K562 (cell line): ENCODE results near the gene CLEC4E.

Source experiments
- ATF7 ChIP-seq: fragments of 450-650 bp; IDR thresholded peaks from 2 replicates; pipeline ENCODE4 v1.7.1; 2014; ENCODE audit warnings: mild to moderate bottlenecking, moderate library complexity
- CAMTA2 ChIP-seq: fragments of 250-450 bp; sonication (Bioruptor Pico); conservative IDR thresholded peaks from 2 replicates; pipeline ENCODE4 v1.5.1; 2022
- IRF2 ChIP-seq: sonication (generic); formaldehyde crosslinking; IDR thresholded peaks from 2 replicates; pipeline ENCODE4 v1.8.1; 2022; ENCODE audit warnings: mild to moderate bottlenecking, missing genetic modification reagents
- KAT7 ChIP-seq: sonication (generic); formaldehyde crosslinking; IDR thresholded peaks from 2 replicates; pipeline ENCODE4 v1.8.0; 2022; ENCODE audit warnings: missing genetic modification reagents, mild to moderate bottlenecking, borderline replicate concordance
- KLF13 ChIP-seq: fragments of 450-650 bp; IDR thresholded peaks from 2 replicates; pipeline ENCODE4 v1.6.1; 2016; ENCODE audit warnings: missing genetic modification characterization, low read depth, mild to moderate bottlenecking, missing compliant biosample characterization, moderate library complexity, borderline replicate concordance
- MYC ChIP-seq, 2 experiments: fragments of 250-450 bp in 1 of 2; sonication (Bioruptor Pico) in 1 of 2; IDR thresholded peaks; 2 replicates each; pipeline versions ENCODE4 v1.5.1 to v1.6.1; 2012 to 2021; ENCODE audit warnings: low read depth in 2 of 2, borderline replicate concordance in 1 of 2, improper control_type of control experiment in 1 of 2, low read length in 1 of 2, mild to moderate bottlenecking in 1 of 2, moderate library complexity in 1 of 2
- NFIC ChIP-seq: fragments of 450-650 bp; IDR thresholded peaks from 2 replicates; pipeline ENCODE4 v1.6.1; 2017; ENCODE audit warnings: mild to moderate bottlenecking, inconsistent platforms
- POLR2A ChIP-seq: fragments of 450-650 bp; conservative IDR thresholded peaks from 2 replicates; pipeline ENCODE4 v1.6.1; 2016
- ZFX ChIP-seq: sonication (generic); formaldehyde crosslinking; IDR thresholded peaks from 2 replicates; pipeline ENCODE4 v1.8.0; 2022; ENCODE audit warnings: mild to moderate bottlenecking, missing genetic modification reagents, moderate library complexity
- ZMIZ1 ChIP-seq, 2 experiments: fragments of 150-350 bp in 1 of 2; IDR thresholded peaks; 2 replicates each; pipeline ENCODE4 v1.6.1; 2012 to 2016; ENCODE audit warnings: low read depth in 2 of 2, low read length in 2 of 2, mild to moderate bottlenecking in 1 of 2, moderate library complexity in 1 of 2
- ZNF830 ChIP-seq: fragments of 250-450 bp; sonication (Bioruptor Pico); IDR thresholded peaks from 2 replicates; pipeline ENCODE4 v1.5.0; 2021; ENCODE audit warnings: mild to moderate bottlenecking
- TF ChIP-seq, protein P1 (sequence below), 3 experiments: IDR thresholded peaks in 2 of 3; conservative IDR thresholded peaks in 1 of 3; 2 replicates each; pipeline ENCODE4 v1.5.1; 2011 to 2012; ENCODE audit warnings: low read length in 3 of 3, mild to moderate bottlenecking in 3 of 3, control low read depth in 2 of 3, improper control_type of control experiment in 1 of 3, inconsistent platforms in 1 of 3, low read depth in 1 of 3, mixed read lengths in 1 of 3, moderate library complexity in 1 of 3; ENCODE audit not compliant: insufficient read depth in 2 of 3
- TF ChIP-seq, protein P2 (sequence below): fragments of 450-650 bp; formaldehyde crosslinking; IDR thresholded peaks from 2 replicates; pipeline ENCODE4 v1.4.0; 2022; ENCODE audit warnings: mild to moderate bottlenecking, moderate library complexity

GRCh38 chr12:8589679-8590078 lies 49.0 kb upstream of the CLEC4E start:
- no peak for TF ChIP-seq NFIC
- TF ChIP-seq ZNF830 = no peak
- no peak for TF ChIP-seq ZMIZ1 (IDR thresholded peaks at IDR 0.05; ENCODE audit: low read depth in 2 of 2, low read length in 2 of 2)
- no peak for TF ChIP-seq KLF13 (tag)
- TF ChIP-seq, protein P1, sequence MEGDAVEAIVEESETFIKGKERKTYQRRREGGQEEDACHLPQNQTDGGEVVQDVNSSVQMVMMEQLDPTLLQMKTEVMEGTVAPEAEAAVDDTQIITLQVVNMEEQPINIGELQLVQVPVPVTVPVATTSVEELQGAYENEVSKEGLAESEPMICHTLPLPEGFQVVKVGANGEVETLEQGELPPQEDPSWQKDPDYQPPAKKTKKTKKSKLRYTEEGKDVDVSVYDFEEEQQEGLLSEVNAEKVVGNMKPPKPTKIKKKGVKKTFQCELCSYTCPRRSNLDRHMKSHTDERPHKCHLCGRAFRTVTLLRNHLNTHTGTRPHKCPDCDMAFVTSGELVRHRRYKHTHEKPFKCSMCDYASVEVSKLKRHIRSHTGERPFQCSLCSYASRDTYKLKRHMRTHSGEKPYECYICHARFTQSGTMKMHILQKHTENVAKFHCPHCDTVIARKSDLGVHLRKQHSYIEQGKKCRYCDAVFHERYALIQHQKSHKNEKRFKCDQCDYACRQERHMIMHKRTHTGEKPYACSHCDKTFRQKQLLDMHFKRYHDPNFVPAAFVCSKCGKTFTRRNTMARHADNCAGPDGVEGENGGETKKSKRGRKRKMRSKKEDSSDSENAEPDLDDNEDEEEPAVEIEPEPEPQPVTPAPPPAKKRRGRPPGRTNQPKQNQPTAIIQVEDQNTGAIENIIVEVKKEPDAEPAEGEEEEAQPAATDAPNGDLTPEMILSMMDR (IDR thresholded peaks at IDR 0.05 in 2 of 3, conservative IDR thresholded peaks at IDR 0.05 in 1 of 3; ENCODE audit: insufficient read depth in 2 of 3, low read depth in 1 of 3, low read length in 3 of 3) = no peak
- no peak for TF ChIP-seq KAT7 (CRISPR knock-in tag)
- no peak for TF ChIP-seq ATF7
- no peak for TF ChIP-seq CAMTA2 (CRISPR knock-in tag)
- TF ChIP-seq IRF2 (CRISPR knock-in tag) = no peak
- no peak for TF ChIP-seq POLR2A
- no peak for TF ChIP-seq ZFX (CRISPR knock-in tag)
- TF ChIP-seq, protein P2, sequence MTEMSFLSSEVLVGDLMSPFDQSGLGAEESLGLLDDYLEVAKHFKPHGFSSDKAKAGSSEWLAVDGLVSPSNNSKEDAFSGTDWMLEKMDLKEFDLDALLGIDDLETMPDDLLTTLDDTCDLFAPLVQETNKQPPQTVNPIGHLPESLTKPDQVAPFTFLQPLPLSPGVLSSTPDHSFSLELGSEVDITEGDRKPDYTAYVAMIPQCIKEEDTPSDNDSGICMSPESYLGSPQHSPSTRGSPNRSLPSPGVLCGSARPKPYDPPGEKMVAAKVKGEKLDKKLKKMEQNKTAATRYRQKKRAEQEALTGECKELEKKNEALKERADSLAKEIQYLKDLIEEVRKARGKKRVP (CRISPR knock-in tag) = no peak
- TF ChIP-seq MYC (IDR thresholded peaks at IDR 0.05; ENCODE audit: low read depth, low read length) = no peak
- TF ChIP-seq MYC (CRISPR knock-in tag; IDR thresholded peaks at IDR 0.05; ENCODE audit: borderline replicate concordance, low read depth) = no peak
